Stomach (tissue), 9 donors: ENCODE results near the gene ERGIC3. TPM values are rescaled to one million over a fixed set of nuclear protein-coding genes. Genes with fewer than 3 reads are reported as not detected.
"Not testable (repeated sequence)": the region's sequence is repeated elsewhere in the genome, so short reads cannot be mapped to it uniquely, and the experiment has no call there.

Experiments
- DNase-seq, 2 donors: peaks; one replicate each; pipeline versions ENCODE4 v3.0.0 to v3.0.0-alpha.2; 2013 to 2019
- H3K27ac ChIP-seq, 5 donors: fragments of 200-600 bp in 4 of 5; sonication (generic) in 4 of 5; one replicate each; pipeline ENCODE4 v1.5.1; 2013 to 2019; ENCODE audit warnings: mild to moderate bottlenecking in 1 of 5, moderate library complexity in 1 of 5
- H3K27me3 ChIP-seq, 3 donors: fragments of 200-600 bp; sonication (generic); one replicate each; pipeline ENCODE4 v1.5.1; 2017 to 2019; ENCODE audit warnings: mixed run types in 1 of 3
- H3K36me3 ChIP-seq, 4 donors: fragments of 200-600 bp; sonication (generic); 1 replicate in 3 of 4; 2 replicates in 1 of 4; pipeline ENCODE4 v1.5.1; 2016 to 2019
- H3K4me1 ChIP-seq, 4 donors: fragments of 200-600 bp; sonication (generic); one replicate each; pipeline ENCODE4 v1.5.1; 2016 to 2019
- H3K4me3 ChIP-seq, 4 donors: fragments of 200-600 bp; sonication (generic) in 3 of 4; one replicate each; pipeline ENCODE4 v1.5.1; 2016 to 2019; ENCODE audit warnings: mild to moderate bottlenecking in 1 of 4
- H3K9me3 ChIP-seq, 4 donors: fragments of 200-600 bp; sonication (generic); one replicate each; pipeline ENCODE4 v1.5.1; 2016 to 2019
- EP300 ChIP-seq: sonication (generic); formaldehyde crosslinking; IDR thresholded peaks from one replicate; pipeline ENCODE4 v1.6.1; 2017; ENCODE audit warnings: antibody characterized with exemption
- POLR2A ChIP-seq, 4 donors: fragments of 450-650 bp; IDR thresholded peaks; one replicate each; pipeline ENCODE4 v1.6.1; 2016; ENCODE audit warnings: antibody characterized with exemption in 4 of 4, control low read depth in 2 of 4, mild to moderate bottlenecking in 1 of 4, moderate library complexity in 1 of 4
- POLR2AphosphoS5 ChIP-seq, 3 donors: sonication (generic); formaldehyde crosslinking; IDR thresholded peaks; one replicate each; pipeline ENCODE4 v1.6.1; 2016; ENCODE audit warnings: antibody characterized with exemption in 3 of 3
- WGBS, 5 donors: extraction: QIAGEN DNeasy Blood & Tissue Kit in 3 of 5; methylation state at CpG; one replicate each; pipeline versions ENCODE4 v1.1.5 to v1.1.7; 2013 to 2018; 5-methylcytosine and 5-hydroxymethylcytosine counted together
- intact Hi-C: fragments of 100-400 bp; cut with DNase I; formaldehyde crosslinking; loops from one replicate; pipeline ENCODE4 v1.15.1; 2023; ENCODE audit warnings: low total_unique reads
- polyA plus RNA-seq, 3 donors: library from polyadenylated mRNA; stranded (reverse); fragments of 200-250 nt; gene quantifications; one replicate each; pipeline ENCODE4 v1.2.3, GENCODE V29; 2013
- total RNA-seq, 5 donors: library from RNA; depleted of rRNA; stranded (reverse); fragments of >200 nt; gene quantifications; one replicate each; pipeline versions ENCODE4 v1.1.0 to v1.2.3, GENCODE V29; 2014 to 2016
- TF ChIP-seq, protein P1 (sequence below), 7 experiments: fragments of 450-650 bp in 4 of 7; fragments of 200-600 bp in 3 of 7; sonication (generic) in 3 of 7; IDR thresholded peaks; one replicate each; pipeline ENCODE4 v1.5.1; 2016 to 2019; ENCODE audit warnings: antibody characterized with exemption in 7 of 7, control low read depth in 2 of 7, mild to moderate bottlenecking in 1 of 7
- donor health status: healthy with polysubstance abuse.
- donor health status: Bipolar disorder and iron deficiency.
- donor health status: healthy.

The ERGIC3 gene
- total and polyA plus RNA-seq, 8 donors: 32.1 to 302 (median 220) TPM

- no peaks in the 10 kb centered on the region for H3K27me3 ChIP-seq
- DNase-seq: no peak
- peaks cover 6 to 49% (median 46%) of the 10 kb centered on the region in 4 donors for H3K36me3 ChIP-seq
- TF ChIP-seq, protein P1, sequence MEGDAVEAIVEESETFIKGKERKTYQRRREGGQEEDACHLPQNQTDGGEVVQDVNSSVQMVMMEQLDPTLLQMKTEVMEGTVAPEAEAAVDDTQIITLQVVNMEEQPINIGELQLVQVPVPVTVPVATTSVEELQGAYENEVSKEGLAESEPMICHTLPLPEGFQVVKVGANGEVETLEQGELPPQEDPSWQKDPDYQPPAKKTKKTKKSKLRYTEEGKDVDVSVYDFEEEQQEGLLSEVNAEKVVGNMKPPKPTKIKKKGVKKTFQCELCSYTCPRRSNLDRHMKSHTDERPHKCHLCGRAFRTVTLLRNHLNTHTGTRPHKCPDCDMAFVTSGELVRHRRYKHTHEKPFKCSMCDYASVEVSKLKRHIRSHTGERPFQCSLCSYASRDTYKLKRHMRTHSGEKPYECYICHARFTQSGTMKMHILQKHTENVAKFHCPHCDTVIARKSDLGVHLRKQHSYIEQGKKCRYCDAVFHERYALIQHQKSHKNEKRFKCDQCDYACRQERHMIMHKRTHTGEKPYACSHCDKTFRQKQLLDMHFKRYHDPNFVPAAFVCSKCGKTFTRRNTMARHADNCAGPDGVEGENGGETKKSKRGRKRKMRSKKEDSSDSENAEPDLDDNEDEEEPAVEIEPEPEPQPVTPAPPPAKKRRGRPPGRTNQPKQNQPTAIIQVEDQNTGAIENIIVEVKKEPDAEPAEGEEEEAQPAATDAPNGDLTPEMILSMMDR (IDR thresholded peaks at IDR 0.05): no peak
- TF ChIP-seq POLR2A (IDR thresholded peaks at IDR 0.05): no peak
- TF ChIP-seq POLR2AphosphoS5 (IDR thresholded peaks at IDR 0.05): no peak
- no peak for TF ChIP-seq EP300
- no peak overlapping the region for H3K27ac ChIP-seq
- H3K4me1 ChIP-seq: peaks cover 16 to 35% (median 30%) of the 10 kb centered on the region in 4 donors
- 64 to 91% (median 86%) methylated on average over 1 of the region's 1 CpG for WGBS, 5 donors
- intact Hi-C loops: no loop called here
- no peaks in the 10 kb centered on the region for H3K9me3 ChIP-seq
- H3K4me3 ChIP-seq: peak overlapping the region in 2 of 4 donors; percentile 70 to 74
These were observed 1.1 kb downstream of the ERGIC3 start for GRCh38 chr20:35542990-35543389.

GRCh38 chr20:35544436-35544835 lies 2.6 kb downstream of the ERGIC3 start:
- no peaks in the 10 kb centered on the region for H3K9me3 ChIP-seq
- TF ChIP-seq EP300: no peak
- TF ChIP-seq POLR2A (IDR thresholded peaks at IDR 0.05): no peak
- no peak for TF ChIP-seq POLR2AphosphoS5 (IDR thresholded peaks at IDR 0.05)
- TF ChIP-seq, protein P1 (IDR thresholded peaks at IDR 0.05): no peak
- H3K4me3 ChIP-seq: no peak overlapping the region
- DNase-seq: no peak
- H3K36me3 ChIP-seq: peaks cover 21 to 63% (median 60%) of the 10 kb centered on the region in 4 donors
- H3K27ac ChIP-seq: no peak overlapping the region
- no peaks in the 10 kb centered on the region for H3K27me3 ChIP-seq
- 93 to 97% (median 96%) methylated on average over 15 to 16 of the region's 16 CpGs for WGBS, 5 donors
- peaks cover 16 to 35% (median 30%) of the 10 kb centered on the region in 4 donors for H3K4me1 ChIP-seq
- intact Hi-C loops: no loop called here

DNA sequence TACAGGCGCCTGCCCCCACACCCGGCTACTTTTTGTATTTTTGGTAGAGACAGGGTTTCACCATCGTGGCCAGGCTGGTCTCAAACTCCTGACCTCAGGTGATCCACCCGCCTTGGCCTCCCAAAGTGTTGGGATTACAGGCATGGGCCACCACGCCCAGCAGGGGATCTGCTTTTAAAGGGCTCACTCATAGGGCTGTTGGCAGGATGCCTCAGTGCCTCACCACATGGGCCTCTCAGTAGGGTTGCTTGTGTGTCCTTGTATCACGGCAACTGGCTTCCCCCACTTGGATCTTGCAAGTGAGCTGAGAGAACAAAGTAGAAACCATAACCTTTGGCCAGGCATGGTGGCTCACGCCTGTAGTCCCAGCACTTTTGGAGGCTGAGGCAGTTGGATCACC lies 3.1 kb downstream of the ERGIC3 start:
- Histone ChIP-seq H3K4me1 (peaks cover 16 to 31% (median 29%) of the 10 kb centered on the region in 4 donors), H3K36me3 (peaks cover 26 to 68% (median 65%) of the 10 kb centered on the region in 4 donors)
- H3K9me3 ChIP-seq, DNase-seq, H3K27me3 ChIP-seq, H3K4me3 ChIP-seq, H3K27ac ChIP-seq, intact Hi-C loops: not testable (repeated sequence)
- 94 to 100% (median 95%) methylated on average over 7 of the region's 7 CpGs for WGBS, 5 donors

GRCh38 chr20:35546127-35546526 lies 4.2 kb downstream of the ERGIC3 start:
- Histone ChIP-seq H3K4me3 (no peak overlapping the region), H3K36me3 (peaks cover 37 to 80% (median 77%) of the 10 kb centered on the region in 4 donors), H3K4me1 (peaks cover 15 to 21% (median 20%) of the 10 kb centered on the region in 4 donors), H3K27ac (no peak overlapping the region), H3K27me3 (no peaks in the 10 kb centered on the region), H3K9me3 (no peaks in the 10 kb centered on the region)
- WGBS, 5 donors: 76 to 95% (median 89%) methylated on average over 1 of the region's 1 CpG
- DNase-seq: no peak
- TF ChIP-seq EP300: no peak
- no peak for TF ChIP-seq POLR2AphosphoS5 (IDR thresholded peaks at IDR 0.05)
- TF ChIP-seq, protein P1 (IDR thresholded peaks at IDR 0.05): no peak
- TF ChIP-seq POLR2A (IDR thresholded peaks at IDR 0.05): no peak
- intact Hi-C loops: no loop called here

DNA sequence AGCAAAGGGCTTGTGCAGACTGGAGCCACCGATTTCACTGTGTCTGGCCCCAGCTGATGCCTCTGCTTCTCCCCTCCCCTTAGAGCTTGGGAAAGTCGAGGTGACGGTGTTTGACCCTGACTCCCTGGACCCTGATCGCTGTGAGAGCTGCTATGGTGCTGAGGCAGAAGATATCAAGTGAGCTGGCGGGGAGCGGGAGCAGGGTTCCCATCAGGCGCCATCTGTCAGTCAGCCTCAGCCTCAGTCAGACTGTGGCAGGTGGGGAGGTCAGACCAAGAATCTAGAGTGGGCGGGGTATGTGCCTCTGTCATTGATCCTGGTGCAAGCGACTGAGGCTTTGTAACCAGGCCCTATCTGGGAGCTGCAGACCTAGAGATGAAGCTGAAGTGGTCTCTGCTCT lies 5.5 kb downstream of the ERGIC3 start:
- Histone ChIP-seq H3K27ac (no peak overlapping the region), H3K36me3 (peaks cover 47 to 92% (median 89%) of the 10 kb centered on the region in 4 donors), H3K4me1 (peaks cover 9 to 14% (median 9%) of the 10 kb centered on the region in 4 donors), H3K9me3 (no peaks in the 10 kb centered on the region), H3K27me3 (no peaks in the 10 kb centered on the region), H3K4me3 (no peak overlapping the region)
- TF ChIP-seq, protein P1 (IDR thresholded peaks at IDR 0.05): no peak
- no peak for TF ChIP-seq POLR2A (IDR thresholded peaks at IDR 0.05)
- no peak for TF ChIP-seq POLR2AphosphoS5 (IDR thresholded peaks at IDR 0.05)
- no peak for TF ChIP-seq EP300
- WGBS, 5 donors: 86 to 94% (median 92%) methylated on average over 8 to 9 of the region's 9 CpGs
- intact Hi-C loops: no loop called here
- no peak for DNase-seq
